Epithelial cell of proximal tubule (primary cell): ENCODE results near the gene LSM6. TPM values are rescaled to one million over a fixed set of nuclear protein-coding genes. Genes with fewer than 3 reads are reported as not detected.
A peak's percentile ranks its signal among the peaks of the same experiment; 100 is the strongest.

ENCODE experiments used
- DNase-seq: peaks from one replicate; pipeline ENCODE4 v3.0.0-alpha.2; 2011; ENCODE audit warnings: low read depth
- H3K4me3 ChIP-seq: 2 replicates; pipeline ENCODE4 v1.5.1; 2011; ENCODE audit warnings: low read depth, mild to moderate bottlenecking, low read length
- total RNA-seq: library from RNA; depleted of rRNA; stranded (reverse); fragments of >200 nt; gene quantifications from 2 replicates; pipeline ENCODE4 v1.2.3, GENCODE V29; 2015
- TF ChIP-seq, protein P1 (sequence below): conservative IDR thresholded peaks from 2 replicates; pipeline ENCODE4 v1.5.1; 2012; ENCODE audit warnings: low read depth, mild to moderate bottlenecking, low read length

Gene LSM6
- total RNA-seq, result 51.4 and 63.8 TPM in 2 replicates

- peak within 1 kb of the TSS; percentile 81 for H3K4me3 ChIP-seq
- TF ChIP-seq, protein P1, sequence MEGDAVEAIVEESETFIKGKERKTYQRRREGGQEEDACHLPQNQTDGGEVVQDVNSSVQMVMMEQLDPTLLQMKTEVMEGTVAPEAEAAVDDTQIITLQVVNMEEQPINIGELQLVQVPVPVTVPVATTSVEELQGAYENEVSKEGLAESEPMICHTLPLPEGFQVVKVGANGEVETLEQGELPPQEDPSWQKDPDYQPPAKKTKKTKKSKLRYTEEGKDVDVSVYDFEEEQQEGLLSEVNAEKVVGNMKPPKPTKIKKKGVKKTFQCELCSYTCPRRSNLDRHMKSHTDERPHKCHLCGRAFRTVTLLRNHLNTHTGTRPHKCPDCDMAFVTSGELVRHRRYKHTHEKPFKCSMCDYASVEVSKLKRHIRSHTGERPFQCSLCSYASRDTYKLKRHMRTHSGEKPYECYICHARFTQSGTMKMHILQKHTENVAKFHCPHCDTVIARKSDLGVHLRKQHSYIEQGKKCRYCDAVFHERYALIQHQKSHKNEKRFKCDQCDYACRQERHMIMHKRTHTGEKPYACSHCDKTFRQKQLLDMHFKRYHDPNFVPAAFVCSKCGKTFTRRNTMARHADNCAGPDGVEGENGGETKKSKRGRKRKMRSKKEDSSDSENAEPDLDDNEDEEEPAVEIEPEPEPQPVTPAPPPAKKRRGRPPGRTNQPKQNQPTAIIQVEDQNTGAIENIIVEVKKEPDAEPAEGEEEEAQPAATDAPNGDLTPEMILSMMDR, result peak; percentile 6
- DNase-seq, result peak; percentile 38
Measured at GRCh38 chr4:146175541-146176453, at the start of gene LSM6. Gene LSM6 (plus strand): TSS chr4:146175718. CDS start chr4:146182922, 7,204 bp downstream.

DNA sequence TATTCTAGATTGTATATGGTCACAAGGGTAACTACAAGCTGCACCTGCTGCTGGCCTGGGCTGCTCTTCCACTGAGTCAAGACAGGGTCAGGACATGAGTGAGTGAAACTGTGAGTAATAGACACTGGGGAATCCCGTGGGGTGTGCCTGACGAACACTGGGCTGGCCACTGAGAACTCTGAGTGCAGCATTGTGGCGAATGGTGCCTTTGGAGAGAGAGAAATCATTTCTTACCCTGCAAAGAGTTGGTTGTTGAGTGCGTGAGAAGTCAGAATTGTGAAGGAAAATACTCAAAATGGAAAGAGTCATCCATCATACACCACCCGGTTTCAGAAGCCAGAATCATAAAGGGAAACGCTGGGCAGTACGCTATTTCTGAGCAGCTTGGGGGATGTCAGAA lies 43.1 kb upstream of the LSM6 start:
- no peak overlapping the region for H3K4me3 ChIP-seq
- peak; percentile 20 for DNase-seq
- TF ChIP-seq, protein P1, result no peak

GRCh38 chr4:146134761-146135445 lies 40.6 kb upstream of the LSM6 start:
- no peak for DNase-seq
- no peak overlapping the region for H3K4me3 ChIP-seq
- TF ChIP-seq, protein P1, result no peak

DNA sequence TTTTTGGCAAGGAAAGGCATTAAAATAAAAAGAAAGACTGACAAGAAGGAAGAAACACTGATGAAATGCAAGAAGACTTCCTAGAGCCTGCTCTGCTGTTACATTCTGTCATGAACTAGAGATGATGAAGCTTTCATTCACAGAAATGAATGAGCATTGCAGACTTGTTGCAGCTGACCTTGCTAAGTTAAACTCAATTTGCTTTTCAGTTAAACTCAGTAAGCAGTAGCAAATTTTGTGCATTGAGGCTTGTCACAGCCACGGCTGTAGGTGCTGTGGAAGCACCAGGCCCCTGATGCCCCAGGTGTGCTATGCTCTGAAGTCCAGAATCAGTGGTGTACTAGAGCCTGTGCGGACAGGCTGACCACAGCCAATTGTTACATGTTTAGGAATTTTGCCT lies 39.6 kb upstream of the LSM6 start:
- TF ChIP-seq, protein P1, result no peak
- no peak for DNase-seq
- H3K4me3 ChIP-seq, result no peak overlapping the region

DNA sequence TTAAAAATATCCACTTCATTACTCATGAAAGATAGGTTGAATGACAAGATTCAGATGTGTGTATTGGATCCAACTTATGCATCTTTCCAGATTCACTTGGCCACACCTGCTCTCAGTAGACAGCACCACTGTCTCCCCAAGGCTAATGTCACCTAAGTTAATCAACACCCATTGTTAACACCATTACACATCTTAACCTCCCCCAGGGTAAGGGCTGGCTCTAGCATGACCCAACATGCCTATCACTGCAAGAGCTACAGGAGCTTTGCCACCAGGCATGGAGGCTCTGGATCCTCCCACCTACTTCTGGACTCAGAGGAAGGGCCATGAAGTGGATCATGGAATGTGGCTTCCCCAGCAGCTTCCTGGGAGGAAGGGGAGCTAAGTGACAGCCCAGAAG lies 32.8 kb upstream of the LSM6 start:
- TF ChIP-seq, protein P1, result no peak
- no peak for DNase-seq
- no peak overlapping the region for H3K4me3 ChIP-seq

DNA sequence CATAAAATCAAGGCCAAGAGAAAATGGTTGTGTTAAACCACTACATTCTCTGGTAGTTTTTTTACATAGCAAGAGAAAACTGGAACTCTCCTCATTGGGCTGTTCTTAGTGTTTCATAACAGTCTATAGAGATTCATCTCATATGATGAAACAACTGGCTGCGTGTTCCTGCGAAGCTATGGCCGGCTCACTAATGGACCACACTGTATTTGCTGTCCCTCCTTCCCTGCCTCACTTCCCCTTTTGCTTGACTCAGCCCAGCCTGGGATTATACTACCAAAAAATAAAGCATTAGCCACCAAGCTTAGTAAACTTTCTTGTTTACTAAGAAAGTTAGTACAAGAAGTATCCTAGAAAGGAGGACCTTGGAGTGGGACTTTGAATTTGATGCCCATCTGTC lies 31.6 kb upstream of the LSM6 start:
- DNase-seq, result no peak

More for the DNA sequence above, 31.6 kb upstream of the LSM6 start:
- H3K4me3 ChIP-seq, result no peak overlapping the region
- TF ChIP-seq, protein P1, result no peak
